WTC11 (cell line): Measurements from ENCODE around the gene FHOD3.

Experiments
- CREB1 ChIP-seq: sonication (generic); formaldehyde crosslinking; IDR thresholded peaks from 2 replicates; pipeline ENCODE4 v1.8.0; 2023; ENCODE audit warnings: mild to moderate bottlenecking, missing genetic modification reagents
- TEAD1 ChIP-seq: sonication (generic); formaldehyde crosslinking; IDR thresholded peaks from 2 replicates; pipeline ENCODE4 v1.8.0; 2022; ENCODE audit warnings: mild to moderate bottlenecking, missing genetic modification reagents
- ZNF416 ChIP-seq: fragments of 250-450 bp; sonication (Bioruptor Pico); IDR thresholded peaks from 2 replicates; pipeline ENCODE4 v1.9.0; 2021; ENCODE audit warnings: mild to moderate bottlenecking, inconsistent platforms
- TF ChIP-seq, protein P1 (sequence below): fragments of 200-600 bp; IDR thresholded peaks from 2 replicates; pipeline ENCODE4 v1.8.0; 2022; ENCODE audit warnings: antibody characterized with exemption
- TF ChIP-seq, protein P2 (sequence below): sonication (generic); formaldehyde crosslinking; conservative IDR thresholded peaks from 2 replicates; pipeline ENCODE4 v1.8.1; 2022; ENCODE audit warnings: mild to moderate bottlenecking, missing genetic modification reagents

DNA sequence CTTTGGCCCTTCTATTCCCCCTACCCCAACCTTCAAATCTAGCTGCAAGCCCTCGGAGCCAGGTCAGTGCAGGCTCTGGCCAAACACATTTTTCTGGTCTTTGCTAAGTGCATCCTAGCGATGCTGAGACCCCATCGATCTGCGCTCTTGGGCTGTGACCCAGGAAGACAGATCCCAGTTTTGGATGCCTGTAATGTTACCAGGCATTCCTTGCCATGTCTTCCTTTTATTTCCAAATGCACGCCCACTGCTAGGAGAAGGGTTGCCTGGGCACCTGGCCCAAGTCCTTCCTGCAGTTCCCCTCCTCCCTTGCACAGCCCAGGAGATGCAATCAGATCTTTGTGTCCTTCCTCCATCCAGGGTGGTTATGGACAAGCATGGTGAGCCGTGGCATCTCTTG, 406.6 kb downstream of the FHOD3 start:
- TF ChIP-seq TEAD1 (CRISPR knock-in tag) (no peak), CREB1 (CRISPR knock-in tag) (no peak), ZNF416 (no peak)
- TF ChIP-seq, protein P1, sequence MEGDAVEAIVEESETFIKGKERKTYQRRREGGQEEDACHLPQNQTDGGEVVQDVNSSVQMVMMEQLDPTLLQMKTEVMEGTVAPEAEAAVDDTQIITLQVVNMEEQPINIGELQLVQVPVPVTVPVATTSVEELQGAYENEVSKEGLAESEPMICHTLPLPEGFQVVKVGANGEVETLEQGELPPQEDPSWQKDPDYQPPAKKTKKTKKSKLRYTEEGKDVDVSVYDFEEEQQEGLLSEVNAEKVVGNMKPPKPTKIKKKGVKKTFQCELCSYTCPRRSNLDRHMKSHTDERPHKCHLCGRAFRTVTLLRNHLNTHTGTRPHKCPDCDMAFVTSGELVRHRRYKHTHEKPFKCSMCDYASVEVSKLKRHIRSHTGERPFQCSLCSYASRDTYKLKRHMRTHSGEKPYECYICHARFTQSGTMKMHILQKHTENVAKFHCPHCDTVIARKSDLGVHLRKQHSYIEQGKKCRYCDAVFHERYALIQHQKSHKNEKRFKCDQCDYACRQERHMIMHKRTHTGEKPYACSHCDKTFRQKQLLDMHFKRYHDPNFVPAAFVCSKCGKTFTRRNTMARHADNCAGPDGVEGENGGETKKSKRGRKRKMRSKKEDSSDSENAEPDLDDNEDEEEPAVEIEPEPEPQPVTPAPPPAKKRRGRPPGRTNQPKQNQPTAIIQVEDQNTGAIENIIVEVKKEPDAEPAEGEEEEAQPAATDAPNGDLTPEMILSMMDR: no peak
- TF ChIP-seq, protein P2, sequence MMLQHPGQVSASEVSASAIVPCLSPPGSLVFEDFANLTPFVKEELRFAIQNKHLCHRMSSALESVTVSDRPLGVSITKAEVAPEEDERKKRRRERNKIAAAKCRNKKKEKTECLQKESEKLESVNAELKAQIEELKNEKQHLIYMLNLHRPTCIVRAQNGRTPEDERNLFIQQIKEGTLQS (CRISPR knock-in tag): no peak
